WTC11 (cell line): ENCODE measurements around the gene BRSK2. TPM values are rescaled to one million over a fixed set of nuclear protein-coding genes. Genes with fewer than 3 reads are reported as not detected.

Source experiments
- ATAC-seq: fragments of 200-7000 bp; cut with Tn5 transposase; 2 replicates; pipeline ENCODE4 v1.10.0; 2021; ENCODE audit warnings: mild to moderate bottlenecking, moderate library complexity
- CTCF ChIA-PET: fragments of 300-600 bp; sonication (Branson Sonifier 250); formaldehyde crosslinking; loops from one replicate; lab custom pipeline; 2021; ENCODE audit warnings: antibody characterized with exemption; lab: Charles Lee
- POLR2A ChIA-PET: fragments of 350-600 bp; sonication (Branson Sonifier 250); formaldehyde crosslinking; loops from one replicate; lab custom pipeline; 2021; ENCODE audit warnings: antibody characterized with exemption; lab: Charles Lee
- DNase-seq: peaks from one replicate; pipeline ENCODE4 v3.0.0; 2021; ENCODE audit warnings: low spot score
- H3K27ac Mint-ChIP-seq: 2 replicates; pipeline ENCODE4 v1.8.0; 2021; ENCODE audit warnings: mixed read lengths
- H3K27me3 Mint-ChIP-seq: 2 replicates; pipeline ENCODE4 v1.8.0; 2021; ENCODE audit warnings: low read depth, mild to moderate bottlenecking, moderate library complexity, mixed read lengths
- H3K36me3 Mint-ChIP-seq: 2 replicates; pipeline ENCODE4 v1.8.0; 2021; ENCODE audit warnings: mixed read lengths
- H3K4me1 Mint-ChIP-seq: 2 replicates; pipeline ENCODE4 v1.8.0; 2022; ENCODE audit warnings: mixed read lengths
- H3K4me3 Mint-ChIP-seq: 2 replicates; pipeline ENCODE4 v1.8.0; 2021; ENCODE audit warnings: mild to moderate bottlenecking, moderate library complexity, mixed read lengths
- H3K9me3 Mint-ChIP-seq: 2 replicates; pipeline ENCODE4 v1.8.0; 2021; ENCODE audit warnings: mixed read lengths
- CREB1 ChIP-seq: sonication (generic); formaldehyde crosslinking; IDR thresholded peaks from 2 replicates; pipeline ENCODE4 v1.8.0; 2023; ENCODE audit warnings: mild to moderate bottlenecking, missing genetic modification reagents
- ERG ChIP-seq: fragments of 250-450 bp; sonication (Bioruptor Pico); IDR thresholded peaks from 2 replicates; pipeline ENCODE4 v1.8.0; 2021; ENCODE audit warnings: mild to moderate bottlenecking
- FOXJ3 ChIP-seq: sonication (generic); formaldehyde crosslinking; IDR thresholded peaks from 2 replicates; pipeline ENCODE4 v1.9.0; 2021; ENCODE audit warnings: missing genetic modification reagents, mild to moderate bottlenecking, borderline replicate concordance
- GRHL2 ChIP-seq: fragments of 250-450 bp; sonication (Bioruptor Pico); IDR thresholded peaks from 2 replicates; pipeline ENCODE4 v1.8.0; 2022; ENCODE audit warnings: mild to moderate bottlenecking, moderate library complexity; ENCODE audit not compliant: insufficient replicate concordance, severe bottlenecking
- IRF2 ChIP-seq: sonication (generic); formaldehyde crosslinking; IDR thresholded peaks from 2 replicates; pipeline ENCODE4 v1.8.0; 2022; ENCODE audit warnings: low read depth, missing genetic modification reagents, borderline replicate concordance
- JAZF1 ChIP-seq: fragments of 250-450 bp; sonication (Bioruptor Pico); IDR thresholded peaks from 2 replicates; pipeline ENCODE4 v1.9.0; 2021; ENCODE audit warnings: moderate library complexity, mild to moderate bottlenecking, inconsistent platforms
- JUN ChIP-seq: sonication (generic); formaldehyde crosslinking; IDR thresholded peaks from 2 replicates; pipeline ENCODE4 v1.8.0; 2023; ENCODE audit warnings: mild to moderate bottlenecking, missing genetic modification reagents
- MLX ChIP-seq: sonication (generic); formaldehyde crosslinking; IDR thresholded peaks from 2 replicates; pipeline ENCODE4 v1.8.1; 2023; ENCODE audit warnings: mild to moderate bottlenecking, missing genetic modification reagents, moderate library complexity
- MXD4 ChIP-seq: fragments of 250-450 bp; sonication (Bioruptor Pico); IDR thresholded peaks from 2 replicates; pipeline ENCODE4 v1.8.0; 2021; ENCODE audit warnings: mild to moderate bottlenecking, moderate library complexity, borderline replicate concordance
- NR3C1 ChIP-seq: sonication (generic); formaldehyde crosslinking; conservative IDR thresholded peaks from 2 replicates; pipeline ENCODE4 v1.8.1; 2023; ENCODE audit warnings: low read depth, mild to moderate bottlenecking, missing genetic modification reagents
- PREB ChIP-seq: sonication (generic); formaldehyde crosslinking; IDR thresholded peaks from 2 replicates; pipeline ENCODE4 v1.8.1; 2022; ENCODE audit warnings: mild to moderate bottlenecking, missing genetic modification reagents, moderate library complexity, borderline replicate concordance
- PRRX2 ChIP-seq: fragments of 250-450 bp; sonication (Bioruptor Pico); IDR thresholded peaks from 2 replicates; pipeline ENCODE4 v1.8.0; 2021; ENCODE audit warnings: mild to moderate bottlenecking
- SMAD3 ChIP-seq: sonication (generic); formaldehyde crosslinking; IDR thresholded peaks from 2 replicates; pipeline ENCODE4 v1.8.0; 2022; ENCODE audit warnings: missing genetic modification reagents, mild to moderate bottlenecking, borderline replicate concordance
- SMAD4 ChIP-seq: sonication (generic); formaldehyde crosslinking; IDR thresholded peaks from 2 replicates; pipeline ENCODE4 v1.8.0; 2022; ENCODE audit warnings: mild to moderate bottlenecking, missing genetic modification reagents
- TCF7 ChIP-seq: sonication (generic); formaldehyde crosslinking; IDR thresholded peaks from 2 replicates; pipeline ENCODE4 v1.8.0; 2022; ENCODE audit warnings: mild to moderate bottlenecking, low read depth, missing genetic modification reagents, moderate library complexity
- TEAD1 ChIP-seq: sonication (generic); formaldehyde crosslinking; IDR thresholded peaks from 2 replicates; pipeline ENCODE4 v1.8.0; 2022; ENCODE audit warnings: mild to moderate bottlenecking, missing genetic modification reagents
- ZMAT4 ChIP-seq: fragments of 250-450 bp; sonication (Bioruptor Pico); IDR thresholded peaks from 2 replicates; pipeline ENCODE4 v1.9.0; 2021; ENCODE audit warnings: mild to moderate bottlenecking
- ZNF121 ChIP-seq: sonication (generic); formaldehyde crosslinking; IDR thresholded peaks from 2 replicates; pipeline ENCODE4 v1.8.0; 2023; ENCODE audit warnings: missing genetic modification reagents
- ZNF263 ChIP-seq: sonication (generic); formaldehyde crosslinking; IDR thresholded peaks from 2 replicates; pipeline ENCODE4 v1.8.1; 2022; ENCODE audit warnings: low read depth, mild to moderate bottlenecking, moderate library complexity, missing genetic modification reagents
- ZNF317 ChIP-seq: sonication (generic); formaldehyde crosslinking; IDR thresholded peaks from 2 replicates; pipeline ENCODE4 v1.8.1; 2023; ENCODE audit warnings: low read depth, mild to moderate bottlenecking, moderate library complexity, missing genetic modification reagents, borderline replicate concordance
- ZNF416 ChIP-seq: fragments of 250-450 bp; sonication (Bioruptor Pico); IDR thresholded peaks from 2 replicates; pipeline ENCODE4 v1.9.0; 2021; ENCODE audit warnings: mild to moderate bottlenecking, inconsistent platforms
- ZNF423 ChIP-seq: fragments of 250-450 bp; sonication (Bioruptor Pico); IDR thresholded peaks from 2 replicates; pipeline ENCODE4 v2.1.2; 2022; ENCODE audit warnings: mild to moderate bottlenecking, moderate library complexity
- total RNA-seq: library from RNA; stranded (reverse); gene quantifications from 3 replicates; pipeline ENCODE4 v1.2.3, GENCODE V29; 2021
- TF ChIP-seq, protein P1 (sequence below): sonication (generic); formaldehyde crosslinking; IDR thresholded peaks from 2 replicates; pipeline ENCODE4 v1.8.1; 2022; ENCODE audit warnings: low read depth, missing genetic modification reagents, borderline replicate concordance
- TF ChIP-seq, protein P2 (sequence below): sonication (generic); formaldehyde crosslinking; conservative IDR thresholded peaks from 2 replicates; pipeline ENCODE4 v1.8.1; 2023; ENCODE audit warnings: mild to moderate bottlenecking, low read depth, missing genetic modification reagents, moderate library complexity
- TF ChIP-seq, protein P3 (sequence below): fragments of 200-600 bp; IDR thresholded peaks from 2 replicates; pipeline ENCODE4 v1.8.0; 2022; ENCODE audit warnings: antibody characterized with exemption

Gene BRSK2
- total RNA-seq, 1 experiment from 2014 or later = 34.5 TPM

DNA sequence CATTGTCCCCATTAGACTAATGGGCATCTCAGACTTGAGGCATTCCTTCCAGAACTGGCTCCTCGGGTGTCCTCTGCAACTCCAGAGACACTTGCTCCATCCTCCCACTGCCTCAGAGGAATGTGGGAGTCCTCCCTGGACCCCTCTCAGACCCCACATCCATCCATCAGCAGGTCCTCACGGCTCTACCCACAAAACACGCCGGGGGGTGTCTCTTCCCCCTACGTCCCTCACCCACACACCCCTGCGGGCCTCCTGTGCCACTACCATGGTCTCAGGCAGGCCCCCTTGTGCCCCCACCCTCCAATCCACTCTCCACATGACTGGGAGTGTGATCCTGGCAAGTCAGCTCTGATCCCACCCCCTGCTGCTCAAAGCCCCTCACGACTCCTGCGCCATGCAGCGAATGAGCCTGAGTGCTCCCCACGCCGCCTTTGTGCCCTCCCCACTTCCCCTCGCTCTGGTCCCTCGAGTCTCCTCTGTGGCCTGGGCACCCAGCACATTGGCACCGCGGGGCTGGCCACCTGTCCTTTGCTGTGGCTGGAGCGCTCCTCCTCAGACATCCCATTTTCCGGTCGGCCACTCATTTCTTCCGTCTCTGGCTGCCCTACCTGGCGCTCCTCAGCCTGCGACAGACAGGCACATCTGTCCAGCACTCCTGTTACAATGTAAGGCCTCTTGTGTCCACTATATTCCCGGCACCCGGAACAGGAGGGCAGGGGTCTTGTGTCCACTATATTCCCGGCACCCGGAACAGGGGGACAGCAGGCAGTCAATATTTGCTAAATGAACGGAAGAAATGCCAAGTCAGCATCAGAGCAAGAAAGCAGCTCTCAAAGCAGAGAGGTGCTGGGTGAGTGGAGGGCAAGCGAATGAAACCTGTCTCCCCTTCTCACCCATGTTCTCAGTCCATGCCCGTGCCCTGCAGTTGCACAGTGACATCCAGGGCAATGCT is 111.0 kb downstream of the BRSK2 start (continued):
- no peak for TF ChIP-seq ZNF121 (CRISPR knock-in tag)
- TF ChIP-seq, protein P1, sequence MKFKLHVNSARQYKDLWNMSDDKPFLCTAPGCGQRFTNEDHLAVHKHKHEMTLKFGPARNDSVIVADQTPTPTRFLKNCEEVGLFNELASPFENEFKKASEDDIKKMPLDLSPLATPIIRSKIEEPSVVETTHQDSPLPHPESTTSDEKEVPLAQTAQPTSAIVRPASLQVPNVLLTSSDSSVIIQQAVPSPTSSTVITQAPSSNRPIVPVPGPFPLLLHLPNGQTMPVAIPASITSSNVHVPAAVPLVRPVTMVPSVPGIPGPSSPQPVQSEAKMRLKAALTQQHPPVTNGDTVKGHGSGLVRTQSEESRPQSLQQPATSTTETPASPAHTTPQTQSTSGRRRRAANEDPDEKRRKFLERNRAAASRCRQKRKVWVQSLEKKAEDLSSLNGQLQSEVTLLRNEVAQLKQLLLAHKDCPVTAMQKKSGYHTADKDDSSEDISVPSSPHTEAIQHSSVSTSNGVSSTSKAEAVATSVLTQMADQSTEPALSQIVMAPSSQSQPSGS (CRISPR knock-in tag) = no peak
- TF ChIP-seq, protein P2, sequence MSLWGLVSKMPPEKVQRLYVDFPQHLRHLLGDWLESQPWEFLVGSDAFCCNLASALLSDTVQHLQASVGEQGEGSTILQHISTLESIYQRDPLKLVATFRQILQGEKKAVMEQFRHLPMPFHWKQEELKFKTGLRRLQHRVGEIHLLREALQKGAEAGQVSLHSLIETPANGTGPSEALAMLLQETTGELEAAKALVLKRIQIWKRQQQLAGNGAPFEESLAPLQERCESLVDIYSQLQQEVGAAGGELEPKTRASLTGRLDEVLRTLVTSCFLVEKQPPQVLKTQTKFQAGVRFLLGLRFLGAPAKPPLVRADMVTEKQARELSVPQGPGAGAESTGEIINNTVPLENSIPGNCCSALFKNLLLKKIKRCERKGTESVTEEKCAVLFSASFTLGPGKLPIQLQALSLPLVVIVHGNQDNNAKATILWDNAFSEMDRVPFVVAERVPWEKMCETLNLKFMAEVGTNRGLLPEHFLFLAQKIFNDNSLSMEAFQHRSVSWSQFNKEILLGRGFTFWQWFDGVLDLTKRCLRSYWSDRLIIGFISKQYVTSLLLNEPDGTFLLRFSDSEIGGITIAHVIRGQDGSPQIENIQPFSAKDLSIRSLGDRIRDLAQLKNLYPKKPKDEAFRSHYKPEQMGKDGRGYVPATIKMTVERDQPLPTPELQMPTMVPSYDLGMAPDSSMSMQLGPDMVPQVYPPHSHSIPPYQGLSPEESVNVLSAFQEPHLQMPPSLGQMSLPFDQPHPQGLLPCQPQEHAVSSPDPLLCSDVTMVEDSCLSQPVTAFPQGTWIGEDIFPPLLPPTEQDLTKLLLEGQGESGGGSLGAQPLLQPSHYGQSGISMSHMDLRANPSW (CRISPR knock-in tag) = no peak
- no peak for TF ChIP-seq SMAD4 (CRISPR knock-in tag)
- no peak for TF ChIP-seq TEAD1 (CRISPR knock-in tag)
- no peak for TF ChIP-seq ERG
- TF ChIP-seq ZNF416 (CRISPR knock-in tag) = no peak

- H3K27ac Mint-ChIP-seq = no peak overlapping the region
- TF ChIP-seq GRHL2 (no peak), PRRX2 (no peak), SMAD3 (CRISPR knock-in tag) (no peak), JUN (CRISPR knock-in tag) (no peak), ZNF317 (no peak), PREB (CRISPR knock-in tag) (no peak), CREB1 (CRISPR knock-in tag) (no peak), TCF7 (CRISPR knock-in tag) (no peak), IRF2 (CRISPR knock-in tag) (no peak), JAZF1 (CRISPR knock-in tag) (no peak), ZNF263 (CRISPR knock-in tag) (no peak), MLX (no peak), NR3C1 (CRISPR knock-in tag) (no peak), FOXJ3 (CRISPR knock-in tag) (no peak), SMAD4 (CRISPR knock-in tag) (no peak), MXD4 (CRISPR knock-in tag) (no peak), ZMAT4 (CRISPR knock-in tag) (no peak), ZNF423 (CRISPR knock-in tag) (no peak)
- TF ChIP-seq, protein P3, sequence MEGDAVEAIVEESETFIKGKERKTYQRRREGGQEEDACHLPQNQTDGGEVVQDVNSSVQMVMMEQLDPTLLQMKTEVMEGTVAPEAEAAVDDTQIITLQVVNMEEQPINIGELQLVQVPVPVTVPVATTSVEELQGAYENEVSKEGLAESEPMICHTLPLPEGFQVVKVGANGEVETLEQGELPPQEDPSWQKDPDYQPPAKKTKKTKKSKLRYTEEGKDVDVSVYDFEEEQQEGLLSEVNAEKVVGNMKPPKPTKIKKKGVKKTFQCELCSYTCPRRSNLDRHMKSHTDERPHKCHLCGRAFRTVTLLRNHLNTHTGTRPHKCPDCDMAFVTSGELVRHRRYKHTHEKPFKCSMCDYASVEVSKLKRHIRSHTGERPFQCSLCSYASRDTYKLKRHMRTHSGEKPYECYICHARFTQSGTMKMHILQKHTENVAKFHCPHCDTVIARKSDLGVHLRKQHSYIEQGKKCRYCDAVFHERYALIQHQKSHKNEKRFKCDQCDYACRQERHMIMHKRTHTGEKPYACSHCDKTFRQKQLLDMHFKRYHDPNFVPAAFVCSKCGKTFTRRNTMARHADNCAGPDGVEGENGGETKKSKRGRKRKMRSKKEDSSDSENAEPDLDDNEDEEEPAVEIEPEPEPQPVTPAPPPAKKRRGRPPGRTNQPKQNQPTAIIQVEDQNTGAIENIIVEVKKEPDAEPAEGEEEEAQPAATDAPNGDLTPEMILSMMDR = no peak
- TF ChIP-seq, all 79 proteins: peak for 0
- peaks cover 10% of the 10 kb centered on the region for H3K9me3 Mint-ChIP-seq
- ATAC-seq (no peak), DNase-seq (no peak)
- H3K36me3 Mint-ChIP-seq = peaks cover 10% of the 10 kb centered on the region
- H3K4me3 Mint-ChIP-seq = no peak overlapping the region
- ChIA-PET POLR2A (no interaction called here), CTCF (interaction anchor here (1.1 to 1.2 kb wide), 2 partner anchors 20 to 45 kb away, joined by 3 to 5 read pairs; no protein-coding TSS in a partner anchor)
- no peaks in the 10 kb centered on the region; the same call in 1 of the 2 replicates for H3K27me3 Mint-ChIP-seq
- H3K4me1 Mint-ChIP-seq = peaks cover 14% of the 10 kb centered on the region
Measured at GRCh38 chr11:1501421-1502167, 111.9 kb downstream of the BRSK2 start.
